ENCODE results near the gene MAP3K14.
"Not testable (repeated sequence)": the region's sequence is repeated elsewhere in the genome, so short reads cannot be mapped to it uniquely, and the experiment has no call there.

MAP3K14 gene

DNA sequence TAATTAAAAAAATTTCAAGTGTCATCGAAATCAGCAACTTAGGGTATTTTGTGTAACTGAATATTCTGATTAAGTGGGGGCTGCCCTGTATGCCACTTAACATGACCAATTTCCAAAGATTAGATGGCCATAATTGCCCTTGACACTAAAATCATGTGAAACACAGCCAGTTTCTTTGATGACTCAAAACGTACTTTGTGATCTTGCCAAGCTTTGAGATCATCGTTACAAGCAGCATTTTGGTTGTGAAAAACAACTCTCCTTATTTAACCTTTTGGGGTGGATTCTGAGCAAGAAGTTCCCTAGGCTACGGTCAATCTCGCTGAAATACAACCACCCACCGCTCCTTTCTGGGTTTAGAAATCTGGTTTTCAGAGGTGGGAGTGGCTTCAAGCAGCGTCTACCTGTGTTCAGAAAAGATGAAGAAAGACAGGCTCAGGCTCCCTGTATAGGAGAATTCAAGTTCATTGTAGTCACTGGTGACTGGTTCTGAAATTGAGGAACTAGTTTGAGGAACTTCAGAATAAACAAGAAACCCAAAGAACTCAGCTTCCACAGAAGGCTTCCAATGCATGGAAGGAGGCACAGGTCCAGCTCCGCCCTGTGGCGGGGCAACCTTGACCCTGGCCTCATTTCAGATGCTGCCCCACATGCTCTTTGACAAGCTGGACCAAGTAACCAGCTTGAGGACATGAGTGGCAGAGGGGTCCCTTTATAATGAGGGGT, 9.4 kb downstream of the MAP3K14 start:
- peak; percentile 21 to 64 for DNase-seq
- TF ChIP-seq GATA1 (IDR thresholded peaks at IDR 0.05; ENCODE audit: low read depth, low read length): no peak
- TF ChIP-seq POLR2A (IDR thresholded peaks at IDR 0.05; ENCODE audit: low read length): no peak

DNA sequence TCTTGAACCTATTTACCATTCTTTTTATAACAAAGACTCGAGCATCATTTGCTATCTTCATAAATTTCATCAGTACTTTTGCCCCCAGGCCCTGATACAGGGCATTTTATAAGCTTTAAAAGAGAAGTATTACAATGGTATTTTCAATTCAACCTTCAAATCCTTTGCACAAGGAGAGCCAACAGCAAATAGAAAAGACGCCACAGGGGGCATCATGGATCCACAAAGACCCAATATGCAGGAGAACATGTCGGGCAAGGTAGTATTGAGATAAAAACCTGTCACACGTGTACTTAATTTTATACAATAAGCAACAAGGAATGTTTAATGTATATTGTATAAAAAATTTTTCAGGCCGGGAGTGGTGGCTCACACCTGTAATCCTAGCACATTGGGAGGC, 10.2 kb downstream of the MAP3K14 start:
- DNase-seq: no peak
- TF ChIP-seq POLR2A (IDR thresholded peaks at IDR 0.05; ENCODE audit: low read length) (no peak), GATA1 (IDR thresholded peaks at IDR 0.05; ENCODE audit: low read depth, low read length) (no peak)

DNA sequence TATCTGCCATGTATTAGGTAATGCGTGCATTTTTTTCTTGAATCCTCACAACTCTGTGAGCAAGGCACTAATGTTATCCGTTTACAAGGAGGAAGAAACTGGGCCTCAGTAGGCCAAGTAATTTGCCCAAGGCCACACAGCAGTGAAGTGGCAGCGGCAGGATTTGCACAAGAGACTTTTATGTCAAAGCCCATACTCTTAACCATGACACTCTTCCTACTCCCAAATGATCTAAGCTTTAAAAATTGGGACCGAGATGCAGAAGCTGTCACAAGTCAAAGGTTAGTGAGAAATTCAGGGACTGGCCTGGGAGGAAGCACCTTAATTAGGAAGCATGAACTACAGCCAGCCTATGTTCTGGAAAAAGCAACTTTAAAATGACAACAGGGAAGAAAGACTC, 10.7 kb downstream of the MAP3K14 start:
- TF ChIP-seq GATA1 (IDR thresholded peaks at IDR 0.05; ENCODE audit: low read depth, low read length) (no peak), POLR2A (IDR thresholded peaks at IDR 0.05; ENCODE audit: low read length) (no peak)
- DNase-seq: no peak

DNA sequence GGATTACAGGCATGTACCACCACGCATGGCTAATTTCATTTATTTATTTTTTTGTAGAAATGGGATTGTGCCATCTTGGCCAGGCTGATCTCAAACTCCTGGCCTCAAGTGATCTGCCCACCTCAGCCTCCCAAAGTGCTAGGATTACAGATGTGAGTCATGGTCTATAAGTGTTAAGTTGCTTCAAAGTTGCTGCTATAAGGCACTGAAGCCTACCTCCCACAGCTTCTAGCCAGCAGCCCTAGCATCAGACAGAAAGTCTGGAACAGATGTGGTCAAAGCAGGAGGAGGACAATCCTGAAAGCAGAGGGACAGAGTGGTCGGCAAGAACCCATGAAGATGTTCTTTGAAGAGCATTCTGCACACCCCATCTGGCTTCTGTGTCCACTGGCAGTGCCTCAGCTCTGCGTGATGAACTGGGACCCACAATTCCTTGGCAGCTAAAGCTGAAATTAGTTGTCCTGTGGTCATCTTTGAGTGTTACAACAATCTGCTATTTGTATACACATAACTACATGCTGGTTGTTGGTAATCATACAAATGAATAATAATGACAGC, 11.2 kb downstream of the MAP3K14 start:
- no peak for TF ChIP-seq GATA1 (IDR thresholded peaks at IDR 0.05; ENCODE audit: low read depth, low read length)
- TF ChIP-seq POLR2A (IDR thresholded peaks at IDR 0.05; ENCODE audit: low read length): no peak
- no peak for DNase-seq

DNA sequence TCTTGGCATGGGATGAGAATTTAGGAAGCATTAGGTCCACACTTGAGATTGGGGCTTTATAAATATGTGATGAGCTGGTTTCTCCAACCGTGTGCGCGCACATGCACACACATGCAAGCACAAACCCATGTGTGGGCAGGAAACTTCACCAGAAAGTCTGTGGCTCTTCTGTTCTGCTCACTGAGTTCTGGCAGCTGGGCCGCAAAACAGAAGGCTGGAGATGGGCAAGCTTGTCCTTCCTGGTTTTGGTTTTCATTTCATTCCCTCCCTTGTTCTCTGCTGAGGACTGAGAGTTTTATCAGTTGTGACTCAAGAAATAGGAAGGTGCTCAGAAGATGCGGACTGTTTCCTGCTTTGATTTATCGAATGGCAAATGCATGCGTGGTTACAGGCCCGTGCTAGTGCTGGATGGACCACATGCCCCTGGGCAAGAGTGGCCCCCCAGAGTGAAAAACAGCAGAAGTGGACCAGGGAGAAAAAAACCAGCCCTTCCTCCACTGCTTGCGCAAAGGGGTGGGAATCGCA, 14.1 kb downstream of the MAP3K14 start:
- DNase-seq: no peak

DNA sequence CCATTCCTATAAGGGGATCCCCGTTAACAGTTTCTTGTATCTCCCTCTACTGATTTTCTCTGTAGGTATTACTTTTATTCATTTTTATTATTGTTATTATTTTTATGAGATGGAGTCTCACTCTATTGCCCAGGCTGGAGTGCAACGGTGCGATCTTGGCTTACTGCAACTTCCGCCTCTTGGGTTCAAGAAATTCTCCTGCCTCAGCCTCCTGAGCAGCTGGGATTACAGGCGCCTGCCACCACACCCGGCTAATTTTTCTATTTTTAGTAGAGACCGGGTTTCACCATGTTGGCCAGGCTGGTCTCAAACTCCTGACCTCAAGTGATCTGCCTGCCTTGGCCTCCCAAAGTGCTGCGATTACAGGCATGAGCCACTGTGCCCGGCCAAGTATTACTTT, 14.6 kb downstream of the MAP3K14 start:
- not testable (repeated sequence) for DNase-seq

More for the DNA sequence above, 14.1 kb downstream of the MAP3K14 start:
- no peak for TF ChIP-seq POLR2A (IDR thresholded peaks at IDR 0.05; ENCODE audit: low read length)
- no peak for TF ChIP-seq GATA1 (IDR thresholded peaks at IDR 0.05; ENCODE audit: low read depth, low read length)

DNA sequence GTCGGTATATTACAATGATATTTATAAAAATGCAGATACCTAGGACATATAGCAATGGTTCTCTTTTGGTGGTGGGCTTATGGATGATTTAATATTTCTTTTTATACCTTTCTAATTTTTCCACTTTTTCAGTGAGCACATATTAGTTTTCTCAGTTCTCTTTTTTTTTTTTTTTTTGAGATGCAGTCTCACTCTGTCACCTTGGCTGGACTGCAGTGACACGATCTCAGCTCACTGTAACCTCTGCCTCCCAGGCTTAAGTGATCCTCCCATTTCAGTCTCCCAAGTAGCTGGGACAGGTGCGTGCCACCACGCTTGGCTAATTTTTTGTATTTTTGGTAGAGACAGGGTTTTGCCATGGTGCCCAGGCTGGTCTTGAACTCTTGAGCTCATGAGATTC, 15.1 kb downstream of the MAP3K14 start:
- DNase-seq: no peak
- TF ChIP-seq POLR2A (IDR thresholded peaks at IDR 0.05; ENCODE audit: low read length) (no peak), GATA1 (IDR thresholded peaks at IDR 0.05; ENCODE audit: low read depth, low read length) (no peak)

DNA sequence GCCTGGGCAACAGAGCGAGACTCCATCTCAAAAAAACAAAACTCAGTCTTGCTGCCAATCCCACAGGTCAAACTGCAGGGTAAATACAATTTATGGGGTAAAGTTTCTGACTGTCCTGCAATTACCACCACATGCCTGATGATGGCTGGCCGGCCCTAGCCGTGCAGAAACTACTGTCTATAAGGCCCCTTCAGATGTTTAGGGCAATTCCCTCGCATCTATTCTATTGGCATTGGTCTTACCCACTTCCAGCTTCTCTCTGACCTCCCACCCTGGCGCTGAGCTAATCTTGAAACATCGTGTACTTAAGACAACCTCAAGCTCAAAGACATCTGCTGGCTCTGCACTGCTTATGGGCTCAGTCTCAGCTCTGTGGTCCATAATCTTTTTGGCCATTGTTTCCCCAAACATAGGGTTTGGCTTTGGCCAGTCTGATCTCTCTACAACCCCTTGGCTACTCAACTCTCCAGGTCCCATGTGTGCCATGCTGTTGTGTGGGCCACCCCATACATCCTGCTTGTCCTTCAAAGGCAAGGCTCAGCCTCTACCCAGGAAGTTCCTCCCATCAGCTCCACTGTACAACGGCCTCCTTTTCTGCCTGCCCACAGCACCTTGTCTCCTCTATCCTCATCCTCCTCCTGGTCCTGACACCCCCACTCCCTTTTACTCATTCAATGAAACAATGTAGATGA, 16.6 kb downstream of the MAP3K14 start:
- TF ChIP-seq GATA1 (IDR thresholded peaks at IDR 0.05; ENCODE audit: low read depth, low read length) (no peak), POLR2A (IDR thresholded peaks at IDR 0.05; ENCODE audit: low read length) (no peak)

DNA sequence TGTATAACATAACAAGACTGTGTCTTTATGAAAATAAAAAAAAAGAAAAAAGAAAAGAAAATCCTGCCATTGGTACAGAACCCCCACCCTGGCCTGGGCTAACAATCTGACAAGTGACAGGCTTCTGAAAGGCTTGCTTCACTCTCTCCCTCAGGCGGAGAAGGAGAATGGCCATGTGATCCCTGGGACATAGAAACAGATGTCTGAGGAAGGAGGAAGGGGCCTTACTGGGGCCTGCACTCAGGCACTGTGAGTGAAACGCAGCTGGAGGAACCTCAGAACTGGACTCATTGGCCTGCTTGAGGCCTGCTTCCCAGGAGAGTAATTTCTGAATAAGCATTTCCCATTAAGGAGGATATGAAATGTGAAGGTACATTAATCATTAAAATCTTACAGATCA, 17.5 kb downstream of the MAP3K14 start:
- DNase-seq: no peak

More for the DNA sequence above, 16.6 kb downstream of the MAP3K14 start:
- no peak for DNase-seq

DNA sequence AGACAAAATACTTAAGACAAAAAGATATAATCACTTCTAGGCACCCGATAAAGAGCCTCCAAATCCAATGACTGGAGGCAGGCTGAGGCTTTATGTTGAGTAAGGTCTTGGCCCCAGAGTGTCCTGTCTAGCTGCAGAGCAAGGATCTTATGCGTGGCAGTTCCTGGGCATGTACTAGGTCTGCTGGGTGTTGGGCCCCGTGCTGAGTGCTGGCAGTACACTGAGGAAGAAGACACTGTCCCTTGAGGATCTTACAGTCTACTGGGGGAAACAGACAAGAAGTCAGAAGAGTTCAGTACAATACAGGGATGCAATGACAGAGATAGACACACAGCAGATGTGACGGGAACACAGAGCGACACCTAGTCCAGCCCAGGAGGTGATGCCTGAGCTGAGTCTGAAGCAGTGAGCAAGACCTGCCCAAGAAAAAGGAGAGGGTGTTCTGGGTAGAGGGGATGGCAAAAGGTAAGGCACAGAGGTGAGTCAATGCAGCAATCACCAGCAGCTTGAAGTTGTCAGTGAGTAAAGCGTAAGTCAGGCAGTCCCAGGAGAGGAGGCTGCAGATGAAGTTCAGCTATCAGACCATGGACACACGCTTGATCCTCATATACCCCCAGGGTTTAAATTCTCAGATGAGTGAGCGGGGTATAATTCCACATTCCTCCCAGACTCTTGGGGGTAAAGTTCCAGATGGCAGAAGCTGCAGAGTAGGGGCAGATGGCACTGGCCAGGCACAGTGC, 18.1 kb downstream of the MAP3K14 start:
- DNase-seq: no peak
- no peak for TF ChIP-seq GATA1 (IDR thresholded peaks at IDR 0.05; ENCODE audit: low read depth, low read length)
- TF ChIP-seq POLR2A (IDR thresholded peaks at IDR 0.05; ENCODE audit: low read length): no peak

More for the DNA sequence above, 17.5 kb downstream of the MAP3K14 start:
- no peak for TF ChIP-seq GATA1 (IDR thresholded peaks at IDR 0.05; ENCODE audit: low read depth, low read length)
- TF ChIP-seq POLR2A (IDR thresholded peaks at IDR 0.05; ENCODE audit: low read length): no peak

DNA sequence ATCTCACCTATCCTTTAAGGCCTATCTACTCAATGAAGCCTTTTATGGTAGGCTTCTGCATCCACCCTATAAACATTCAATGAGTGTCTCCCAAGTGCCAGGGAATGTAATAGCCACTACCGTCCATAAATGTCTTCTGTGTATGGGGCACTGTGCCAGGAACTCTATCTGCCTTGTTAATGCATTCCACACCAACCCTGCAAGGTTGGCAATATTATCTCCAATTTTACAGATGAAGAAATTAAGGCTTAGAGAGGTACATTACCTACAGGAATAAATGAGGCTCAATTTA, 20.0 kb downstream of the MAP3K14 start:
- peak in 1 of 2 experiments; percentile 29 for DNase-seq
- TF ChIP-seq POLR2A (IDR thresholded peaks at IDR 0.05; ENCODE audit: low read length) (no peak), GATA1 (IDR thresholded peaks at IDR 0.05; ENCODE audit: low read depth, low read length) (no peak)

DNA sequence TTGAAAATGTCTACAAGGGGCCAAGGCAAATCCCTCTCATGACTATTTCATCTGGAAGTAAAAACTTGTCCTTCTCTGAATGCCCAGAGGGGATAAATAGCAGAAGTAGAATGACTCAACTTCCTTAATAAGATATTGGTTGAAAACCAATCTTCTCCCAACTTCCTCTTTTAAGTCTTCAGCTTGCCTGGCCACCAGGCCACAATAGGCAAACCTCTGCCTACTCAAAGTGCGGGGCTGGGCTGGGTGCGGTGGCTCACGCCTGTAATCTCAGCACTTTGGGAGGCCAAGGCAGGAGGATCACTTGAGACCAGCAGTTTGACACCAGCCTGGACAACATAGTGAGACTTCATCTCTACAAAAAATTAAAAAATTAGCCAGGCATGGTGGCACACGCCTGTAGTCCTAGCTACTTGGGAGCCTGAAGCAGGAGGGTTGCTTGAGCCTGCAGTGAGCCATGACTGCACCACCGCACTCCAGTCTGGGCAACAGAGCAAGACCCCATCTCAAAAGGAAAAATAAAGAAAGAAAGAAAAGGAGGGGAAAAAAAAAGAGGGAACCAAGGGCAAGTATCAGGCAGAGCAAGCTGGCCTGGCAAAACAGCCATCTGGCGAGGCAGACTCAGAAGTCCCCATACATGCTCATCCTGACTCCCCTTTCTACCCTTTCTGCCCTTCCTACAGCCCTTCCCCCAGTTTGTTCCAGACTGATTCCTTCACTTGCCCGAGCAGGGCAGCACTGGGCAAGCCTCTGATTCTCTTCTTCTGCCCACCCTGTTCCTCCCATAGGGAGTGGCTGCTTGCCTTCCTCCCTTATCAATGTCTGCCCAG, 20.6 kb downstream of the MAP3K14 start:
- no peak for TF ChIP-seq GATA1 (IDR thresholded peaks at IDR 0.05; ENCODE audit: low read depth, low read length)
- no peak for TF ChIP-seq POLR2A (IDR thresholded peaks at IDR 0.05; ENCODE audit: low read length)
- no peak for DNase-seq

DNA sequence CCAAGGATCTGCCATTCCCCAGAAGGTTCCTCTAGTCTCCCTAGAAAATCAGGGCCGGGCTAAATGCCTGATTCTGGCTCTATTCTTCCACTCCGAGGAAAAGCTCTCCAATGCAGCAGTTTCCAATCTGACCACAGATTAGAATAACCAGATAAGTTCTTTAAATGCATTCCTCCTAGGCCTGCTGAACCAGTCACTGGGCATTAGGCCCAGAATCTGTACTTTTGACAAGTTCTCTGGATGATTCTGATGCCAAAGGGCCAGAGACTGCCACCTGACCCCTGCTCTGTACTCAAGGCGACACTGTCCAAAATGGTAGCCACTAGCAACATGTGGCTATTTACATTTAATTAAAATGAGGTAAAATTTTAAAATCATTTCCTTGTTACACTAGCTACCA, 22.3 kb downstream of the MAP3K14 start:
- TF ChIP-seq POLR2A (IDR thresholded peaks at IDR 0.05; ENCODE audit: low read length): no peak
- no peak for TF ChIP-seq GATA1 (IDR thresholded peaks at IDR 0.05; ENCODE audit: low read depth, low read length)
- no peak for DNase-seq
